AG10803 (cell line): Measurements from ENCODE around the gene KIF7.

Source experiments
- DNase-seq: peaks from one replicate; pipeline ENCODE4 v3.0.0; 2010; ENCODE audit warnings: low read depth
- H3K4me3 ChIP-seq: 2 replicates; pipeline ENCODE4 v1.5.1; 2011; ENCODE audit warnings: mild to moderate bottlenecking, low read length, control low read depth
- TF ChIP-seq, protein P1 (sequence below): conservative IDR thresholded peaks from 2 replicates; pipeline ENCODE4 v1.5.1; 2011; ENCODE audit warnings: mild to moderate bottlenecking, low read length, control low read depth, inconsistent platforms

KIF7 gene

DNA sequence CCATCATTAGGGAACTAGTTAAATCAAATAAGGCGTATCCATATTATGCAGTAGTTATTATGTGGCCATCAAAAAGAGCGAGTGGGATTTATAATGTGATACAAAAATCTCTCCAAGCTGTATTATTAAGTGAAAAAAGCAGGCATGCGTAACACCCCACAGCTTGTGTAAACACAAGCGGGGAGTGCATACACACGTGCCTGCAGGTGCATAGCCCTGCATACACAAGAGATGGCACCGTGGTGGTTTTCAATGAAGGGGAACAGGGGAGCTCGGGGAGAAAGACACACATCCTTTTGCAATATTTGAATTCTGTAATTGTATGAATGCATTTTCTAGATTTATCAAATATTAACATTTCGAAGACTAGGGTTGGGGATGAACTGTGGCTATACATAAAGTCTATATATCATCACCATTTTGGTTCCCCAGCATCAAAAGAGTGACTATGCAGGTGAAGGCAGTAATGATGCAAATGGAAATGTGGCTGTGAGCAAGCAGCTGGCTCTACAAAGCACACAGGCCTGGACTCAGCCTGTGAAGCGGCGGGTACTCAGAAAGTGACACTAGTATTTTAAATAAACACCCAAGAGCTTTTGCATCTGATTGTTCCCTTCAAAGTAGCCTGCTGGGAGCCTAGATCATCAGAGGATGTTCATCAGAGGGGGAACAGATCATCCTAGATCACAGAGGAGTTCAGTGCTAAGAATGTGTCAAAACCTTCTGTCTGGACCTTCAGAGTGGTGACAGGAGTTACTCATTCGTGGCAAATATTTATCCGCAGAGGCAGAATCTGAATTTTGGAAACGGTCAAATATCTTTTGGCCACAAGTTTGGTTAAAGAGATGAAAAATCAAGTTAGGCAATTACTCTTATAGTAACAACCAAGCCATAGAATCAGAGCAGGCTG lies 9.4 kb upstream of the KIF7 start:
- H3K4me3 ChIP-seq, result peak overlapping the region; percentile 39
- TF ChIP-seq, protein P1, sequence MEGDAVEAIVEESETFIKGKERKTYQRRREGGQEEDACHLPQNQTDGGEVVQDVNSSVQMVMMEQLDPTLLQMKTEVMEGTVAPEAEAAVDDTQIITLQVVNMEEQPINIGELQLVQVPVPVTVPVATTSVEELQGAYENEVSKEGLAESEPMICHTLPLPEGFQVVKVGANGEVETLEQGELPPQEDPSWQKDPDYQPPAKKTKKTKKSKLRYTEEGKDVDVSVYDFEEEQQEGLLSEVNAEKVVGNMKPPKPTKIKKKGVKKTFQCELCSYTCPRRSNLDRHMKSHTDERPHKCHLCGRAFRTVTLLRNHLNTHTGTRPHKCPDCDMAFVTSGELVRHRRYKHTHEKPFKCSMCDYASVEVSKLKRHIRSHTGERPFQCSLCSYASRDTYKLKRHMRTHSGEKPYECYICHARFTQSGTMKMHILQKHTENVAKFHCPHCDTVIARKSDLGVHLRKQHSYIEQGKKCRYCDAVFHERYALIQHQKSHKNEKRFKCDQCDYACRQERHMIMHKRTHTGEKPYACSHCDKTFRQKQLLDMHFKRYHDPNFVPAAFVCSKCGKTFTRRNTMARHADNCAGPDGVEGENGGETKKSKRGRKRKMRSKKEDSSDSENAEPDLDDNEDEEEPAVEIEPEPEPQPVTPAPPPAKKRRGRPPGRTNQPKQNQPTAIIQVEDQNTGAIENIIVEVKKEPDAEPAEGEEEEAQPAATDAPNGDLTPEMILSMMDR, result no peak
- no peak for DNase-seq

DNA sequence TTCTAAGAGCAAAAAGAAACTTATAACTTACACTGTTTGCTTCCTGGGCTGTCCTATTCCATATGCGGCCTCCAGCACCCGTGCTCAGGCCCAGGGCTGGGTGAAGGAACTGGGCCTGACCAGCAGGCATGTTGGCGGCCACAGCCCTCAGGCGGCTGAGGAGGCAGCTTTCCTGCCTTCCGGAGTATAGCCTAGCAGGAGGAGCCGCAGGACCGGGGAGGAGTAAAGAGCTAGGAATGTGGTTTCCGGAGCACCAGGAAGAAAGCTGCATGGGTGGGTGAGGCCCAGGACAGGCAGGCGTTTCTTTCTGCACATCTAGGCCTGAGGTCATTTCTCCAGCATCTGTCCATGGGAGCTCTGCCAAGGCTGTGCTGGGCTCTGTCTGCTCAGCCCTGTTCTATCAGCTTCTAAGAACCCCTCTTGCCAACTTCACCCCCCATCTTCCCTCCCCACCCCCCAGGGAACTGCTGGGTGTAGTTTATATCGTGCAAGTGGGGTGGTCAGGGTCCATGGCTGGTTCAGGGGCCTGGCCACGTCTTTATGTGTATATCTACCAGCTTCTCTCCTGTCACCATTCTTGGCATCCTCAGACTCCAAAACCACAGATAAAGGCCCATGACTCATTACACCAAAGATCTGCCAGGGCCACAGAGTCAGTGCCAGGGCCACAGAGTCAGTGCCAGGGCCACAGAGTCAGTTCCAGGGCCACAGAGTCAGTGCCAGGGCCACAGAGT lies 7.8 kb upstream of the KIF7 start:
- H3K4me3 ChIP-seq, result peak overlapping the region; percentile 60
- TF ChIP-seq, protein P1, result no peak
- DNase-seq, result peak; percentile 98

DNA sequence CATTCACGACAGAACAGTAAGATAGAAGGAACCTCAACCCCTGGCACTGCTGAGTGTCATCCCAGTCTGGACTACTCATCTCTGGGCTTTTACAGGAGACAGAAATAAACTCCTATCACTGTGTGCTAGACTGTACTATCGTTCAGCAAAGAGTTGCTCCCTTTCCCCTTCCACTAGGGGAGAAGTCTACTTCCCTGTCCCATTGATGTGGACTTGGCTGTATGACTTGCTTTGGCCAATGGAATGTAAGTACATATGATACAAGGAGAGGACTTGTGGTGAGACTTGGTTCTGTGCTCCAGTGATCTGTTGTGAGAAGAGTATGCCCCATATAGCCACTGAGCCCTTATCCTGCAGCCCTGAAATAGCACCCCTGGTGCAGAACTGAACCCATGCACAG lies 5.3 kb upstream of the KIF7 start:
- TF ChIP-seq, protein P1, result no peak
- no peak for DNase-seq
- H3K4me3 ChIP-seq, result no peak overlapping the region

DNA sequence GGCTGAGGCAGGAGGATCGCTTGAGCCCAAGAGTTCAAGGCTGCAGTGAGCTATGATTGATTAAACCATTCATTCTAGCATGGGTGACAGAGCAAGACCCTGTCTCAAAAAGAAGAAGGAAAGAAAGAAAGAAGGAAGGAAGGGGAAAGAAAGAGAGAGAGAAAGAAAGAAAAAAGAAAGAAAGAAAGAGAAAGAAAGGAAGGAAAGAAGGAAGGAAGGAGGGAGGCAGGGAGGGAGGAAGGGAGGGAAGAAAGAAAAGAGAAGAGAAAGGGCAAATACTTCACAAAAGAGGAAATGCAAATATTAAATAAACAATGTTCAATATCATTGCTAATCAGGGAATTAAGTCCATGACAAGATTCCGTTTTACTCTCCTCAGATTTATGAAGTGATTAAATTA lies 4.0 kb upstream of the KIF7 start:
- H3K4me3 ChIP-seq, result no peak overlapping the region
- TF ChIP-seq, protein P1, result no peak
- no peak for DNase-seq

DNA sequence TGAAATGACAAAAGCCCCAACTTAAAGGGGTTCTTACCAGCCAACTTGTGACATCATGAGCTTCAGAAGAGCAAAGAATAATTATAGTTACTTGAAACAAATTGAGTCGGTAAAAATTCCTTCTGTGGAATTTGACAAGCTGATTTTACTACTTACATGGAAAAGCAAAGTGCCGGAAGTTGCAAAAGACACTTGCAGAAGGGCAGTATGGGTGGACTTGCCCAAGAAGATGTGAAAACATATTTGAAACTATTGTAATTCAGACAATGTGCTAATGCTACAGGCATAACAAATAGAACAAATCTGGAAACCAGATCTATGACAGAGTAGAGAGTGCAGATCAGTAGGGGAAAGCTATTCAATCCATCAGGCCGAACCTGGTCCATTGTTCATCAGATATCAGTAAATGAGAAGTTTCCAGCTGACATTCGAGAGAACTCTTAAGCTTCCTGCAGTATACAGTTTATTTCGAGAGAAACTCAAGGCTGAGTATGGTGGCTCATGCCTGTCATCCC lies 2.5 kb upstream of the KIF7 start:
- peak; percentile 58 for DNase-seq

DNA sequence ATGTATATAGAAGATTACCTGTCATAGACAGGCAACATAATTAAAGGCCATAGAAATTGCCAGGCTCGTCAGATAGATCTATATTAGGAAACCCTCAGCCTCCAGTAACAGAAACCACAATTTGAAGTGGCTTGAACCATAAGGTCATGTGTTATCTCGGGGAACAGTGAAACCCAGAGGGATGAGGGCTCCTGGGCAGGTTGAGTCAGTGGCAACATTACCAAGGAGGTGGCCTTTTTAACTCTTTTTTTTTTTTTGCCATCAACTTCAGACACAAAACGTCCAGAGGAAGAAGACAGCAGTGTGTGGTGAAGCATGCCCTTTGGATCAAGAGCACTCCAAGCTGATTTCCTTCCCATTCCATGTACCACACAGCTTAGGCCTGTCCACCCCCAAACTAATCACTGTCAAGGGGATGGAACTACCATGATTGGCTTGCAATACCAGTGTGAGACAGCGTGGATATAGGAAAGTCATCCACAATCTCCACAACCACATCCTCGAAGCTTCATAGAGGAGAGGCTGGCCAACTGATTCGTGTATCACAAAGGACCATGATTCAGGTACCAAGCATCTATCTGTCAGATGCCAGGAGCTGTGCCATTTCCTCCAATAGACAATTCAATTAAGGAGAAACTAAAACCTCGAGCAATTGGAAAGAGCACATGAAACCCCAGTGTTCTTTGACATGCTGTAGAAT lies 999 bp upstream of the KIF7 start:
- H3K4me3 ChIP-seq, result no peak overlapping the region
- peak; percentile 28 for DNase-seq
- TF ChIP-seq, protein P1, result no peak

More for the DNA sequence above, 2.5 kb upstream of the KIF7 start:
- TF ChIP-seq, protein P1, result no peak
- H3K4me3 ChIP-seq, result no peak overlapping the region
